Activated CD8-positive, alpha-beta memory T cell treated with anti-CD3 and anti-CD28 coated beads for 4 hours (primary cell): ENCODE results near the gene IGF1R.

Experiments used
- DNase-seq, 2 donors: peaks; one replicate each; pipeline ENCODE4 v3.0.0-alpha.2; 2020; ENCODE audit warnings: low read depth in 2 of 2

IGF1R gene

DNA sequence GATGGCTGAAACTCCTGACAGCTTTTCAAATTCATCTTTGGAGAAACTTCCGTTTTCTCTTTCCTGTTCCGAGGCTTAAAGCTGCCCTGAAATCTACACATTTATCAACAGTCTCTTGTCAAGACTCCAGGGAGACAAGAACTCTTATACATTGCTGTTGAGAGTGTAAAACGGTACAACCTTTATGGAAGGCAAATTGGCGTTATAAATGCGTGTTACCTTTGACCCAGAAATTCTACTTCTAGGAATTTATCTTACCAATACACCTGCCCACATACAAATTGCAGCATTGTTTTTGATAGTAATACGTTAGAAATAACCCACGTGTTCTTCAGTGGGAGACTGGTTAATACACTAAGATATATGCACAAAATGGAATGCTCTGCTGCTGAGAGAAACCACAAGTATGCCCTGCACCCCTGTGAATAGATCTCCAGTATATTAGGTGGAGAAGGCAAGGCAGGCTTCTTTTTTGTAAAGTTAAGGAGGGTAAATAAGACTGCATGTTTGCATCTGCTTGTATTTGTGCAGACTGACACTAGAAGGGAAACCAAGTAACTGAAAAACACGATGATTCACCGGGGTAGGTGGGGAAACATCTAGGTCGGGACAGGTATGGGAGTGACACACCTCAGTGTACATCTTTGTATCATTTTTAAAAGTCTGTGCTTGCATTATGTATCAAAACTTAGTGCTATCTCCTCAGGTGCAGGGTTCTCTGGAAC is 97.5 kb downstream of the IGF1R start:
- DNase-seq, result no peak

DNA sequence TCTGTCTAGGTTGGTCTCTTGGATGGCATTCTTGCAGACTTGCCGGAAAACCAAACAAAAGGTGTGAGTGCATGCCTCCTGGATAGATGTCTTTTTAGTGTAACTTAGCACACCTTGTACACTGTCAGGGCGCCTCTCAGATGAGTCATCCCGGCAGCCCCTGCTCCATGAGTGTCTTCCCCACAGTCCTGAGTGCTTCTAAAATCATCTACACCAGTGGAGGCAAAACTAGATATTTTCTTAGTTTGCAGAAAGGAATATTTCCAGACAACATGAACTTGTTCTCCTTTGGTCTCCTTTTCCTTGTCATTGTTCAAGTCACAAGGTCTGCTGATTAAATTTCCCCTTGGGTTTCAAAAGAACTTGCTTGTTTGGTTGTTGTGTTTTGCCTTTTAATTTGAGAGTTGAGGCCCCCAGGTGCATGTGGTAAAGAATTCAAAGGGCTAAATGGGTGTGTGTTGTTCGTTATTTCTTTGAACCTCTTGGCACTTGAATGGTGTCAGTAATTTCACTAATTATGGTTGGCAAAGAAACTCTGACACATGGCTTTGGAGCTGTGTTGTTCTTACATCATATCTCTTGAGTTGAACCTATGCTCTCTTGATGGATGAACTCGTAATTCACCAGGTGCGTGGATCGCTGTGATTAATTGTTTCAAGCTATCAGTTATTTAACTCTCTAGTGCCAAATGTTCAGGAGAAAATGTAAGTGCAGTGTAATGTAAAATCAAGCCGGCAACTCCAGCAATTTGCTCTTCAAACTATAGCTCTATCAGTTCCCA is 98.2 kb downstream of the IGF1R start:
- no peak for DNase-seq

DNA sequence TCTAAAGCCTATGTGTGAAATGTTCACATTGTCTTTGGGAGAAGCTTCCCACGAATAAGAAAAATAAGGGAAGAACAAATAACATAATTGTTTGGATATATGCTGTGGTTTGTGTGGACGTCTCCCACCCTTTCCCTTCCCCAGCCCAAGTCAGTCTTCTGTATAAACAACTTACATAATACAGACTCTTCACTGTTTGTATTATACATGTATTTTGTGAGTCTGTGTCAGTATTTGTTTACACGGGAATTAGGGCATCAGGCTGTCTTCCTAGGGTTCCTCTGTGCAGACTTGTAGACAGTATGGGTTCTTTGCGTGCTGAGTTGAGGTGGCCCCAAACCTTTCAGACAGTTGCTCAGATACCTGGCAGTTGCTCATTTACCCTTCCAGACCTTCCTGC is 103.4 kb downstream of the IGF1R start:
- DNase-seq, result no peak

DNA sequence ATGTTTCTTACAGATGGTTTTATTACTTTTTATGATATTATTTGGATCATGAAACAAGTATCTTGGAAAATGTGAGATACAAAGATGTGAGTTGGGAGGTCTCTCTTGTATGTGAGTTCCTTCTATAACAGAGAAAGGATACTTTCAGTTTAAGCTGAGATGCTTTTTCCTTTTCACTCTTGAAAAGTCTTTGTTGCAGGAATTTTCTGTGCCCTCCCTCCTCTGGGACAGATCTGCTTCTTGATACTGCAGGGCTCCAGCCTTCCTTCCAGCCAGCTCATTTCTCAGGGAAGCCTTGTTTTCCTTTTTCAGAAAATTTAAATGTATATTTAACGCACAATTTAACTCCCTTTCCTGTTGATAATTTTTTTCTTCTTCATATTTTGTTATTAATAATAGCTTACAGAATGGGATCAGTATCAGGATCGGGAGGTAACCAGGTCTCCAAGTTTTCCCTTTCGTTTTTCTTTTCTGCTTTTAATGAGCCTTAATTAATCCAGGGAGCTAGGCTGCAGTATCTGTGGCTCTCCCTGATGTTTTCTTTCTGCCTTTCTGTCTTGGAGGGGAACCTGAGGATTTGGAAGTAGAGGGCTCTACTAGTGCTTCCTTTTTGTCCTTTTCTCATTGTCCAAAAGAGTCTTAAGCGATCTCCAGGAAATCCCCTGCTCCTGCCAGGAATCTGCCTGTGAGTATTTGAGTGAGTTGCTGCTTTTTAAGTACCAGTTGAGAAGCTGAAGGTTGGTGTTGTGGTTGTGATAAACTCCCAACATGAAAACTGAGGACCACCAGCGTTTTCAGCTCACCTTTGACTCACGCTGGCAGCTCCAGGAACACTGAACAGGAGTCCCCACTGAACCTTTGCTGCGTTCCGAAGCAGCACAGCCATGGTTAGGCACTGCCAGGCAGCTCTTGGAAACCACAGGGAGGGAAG is 105.7 kb downstream of the IGF1R start:
- DNase-seq, result no peak

DNA sequence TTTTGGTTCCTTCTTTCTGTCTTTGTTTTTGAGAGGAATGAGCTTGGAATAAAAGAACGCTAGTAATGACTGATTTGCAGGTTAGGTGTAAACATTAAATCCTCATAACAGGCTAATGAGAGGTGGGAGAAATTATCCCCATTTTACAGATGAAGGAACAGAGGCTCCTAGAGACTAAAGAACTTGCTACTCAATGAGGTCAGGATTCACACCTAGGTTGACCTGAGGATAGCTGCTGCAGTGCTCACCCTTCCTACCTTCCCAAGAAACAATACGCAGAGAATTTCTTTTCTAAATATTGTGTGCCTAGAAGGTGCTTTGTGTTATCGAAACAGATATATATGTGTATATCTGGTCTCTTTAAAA is 106.3 kb downstream of the IGF1R start:
- DNase-seq, result no peak

DNA sequence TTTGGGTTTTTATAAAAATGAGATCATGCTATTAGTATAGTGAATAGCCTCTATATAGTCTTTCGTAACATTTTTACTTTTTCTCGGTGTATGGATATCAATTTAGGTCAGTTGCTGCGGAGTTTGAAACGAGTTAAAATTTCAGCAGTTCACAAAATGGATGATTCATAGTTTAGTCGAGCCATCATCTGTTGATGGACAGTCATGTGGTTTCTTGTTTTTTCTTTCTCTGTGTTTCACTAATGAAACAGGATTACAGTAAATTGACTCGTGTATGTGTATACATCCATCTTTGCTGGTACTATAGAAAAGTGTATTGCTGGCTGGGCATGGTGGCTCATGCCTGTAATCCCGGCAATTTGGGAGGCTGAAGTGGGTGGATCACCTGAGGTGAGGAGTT is 106.8 kb downstream of the IGF1R start:
- no peak for DNase-seq

DNA sequence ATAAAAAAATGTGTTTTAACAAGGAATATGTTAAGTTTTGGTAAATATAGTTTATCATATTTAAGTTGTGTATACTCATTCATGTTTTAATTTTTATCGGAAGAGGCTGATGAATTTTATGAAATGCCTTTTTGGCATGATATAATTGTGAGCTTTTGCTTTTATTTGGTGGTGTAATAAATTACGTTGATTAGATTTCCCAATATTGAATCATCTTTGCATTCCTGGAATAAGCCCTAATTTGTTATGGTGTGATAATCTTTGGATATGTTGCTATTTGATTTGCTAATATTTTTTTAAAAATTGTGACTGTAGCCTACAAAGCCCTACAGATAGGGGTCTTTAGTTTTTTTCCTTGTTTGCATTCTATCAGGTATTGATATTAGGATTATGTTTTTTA is 107.4 kb downstream of the IGF1R start:
- DNase-seq, result no peak

DNA sequence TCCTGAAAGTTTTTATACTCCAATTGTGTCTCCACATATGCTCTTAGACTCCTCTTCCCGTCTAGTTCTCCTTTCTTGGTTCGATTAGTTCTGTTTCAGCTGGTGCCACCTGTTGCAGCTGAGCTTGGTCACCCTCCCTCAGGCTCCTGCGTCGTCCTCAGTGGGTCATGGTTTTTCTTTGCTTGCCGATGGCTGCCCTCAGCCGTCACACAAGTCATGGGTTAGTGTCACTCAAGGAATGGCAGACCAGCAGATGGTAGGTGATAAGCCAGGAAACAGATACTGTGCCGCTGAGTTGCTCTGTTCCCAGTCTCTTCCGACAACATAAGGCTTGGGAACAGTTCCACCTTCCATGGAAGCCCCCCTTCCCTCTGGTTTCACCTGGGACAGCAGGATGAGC is 109.9 kb downstream of the IGF1R start:
- no peak for DNase-seq

DNA sequence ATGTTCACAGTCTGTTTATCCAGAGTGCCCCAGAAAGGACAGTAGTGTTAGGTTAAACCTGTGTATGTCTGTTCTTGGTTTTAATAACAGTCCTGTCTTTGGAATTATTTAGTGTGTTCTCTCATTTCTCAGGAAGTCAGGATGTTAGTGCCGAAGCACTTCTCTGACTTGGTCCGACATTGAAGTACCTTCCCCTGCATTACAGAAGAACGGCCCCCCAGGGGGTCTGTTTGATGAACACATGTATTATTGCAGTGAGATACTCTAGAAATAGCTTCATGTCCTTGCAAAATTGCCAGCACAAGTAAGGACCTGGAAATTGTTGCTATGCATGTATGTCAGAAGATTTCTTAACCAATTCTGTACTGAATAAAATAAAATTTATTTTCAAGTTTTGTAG is 110.9 kb downstream of the IGF1R start:
- no peak for DNase-seq

DNA sequence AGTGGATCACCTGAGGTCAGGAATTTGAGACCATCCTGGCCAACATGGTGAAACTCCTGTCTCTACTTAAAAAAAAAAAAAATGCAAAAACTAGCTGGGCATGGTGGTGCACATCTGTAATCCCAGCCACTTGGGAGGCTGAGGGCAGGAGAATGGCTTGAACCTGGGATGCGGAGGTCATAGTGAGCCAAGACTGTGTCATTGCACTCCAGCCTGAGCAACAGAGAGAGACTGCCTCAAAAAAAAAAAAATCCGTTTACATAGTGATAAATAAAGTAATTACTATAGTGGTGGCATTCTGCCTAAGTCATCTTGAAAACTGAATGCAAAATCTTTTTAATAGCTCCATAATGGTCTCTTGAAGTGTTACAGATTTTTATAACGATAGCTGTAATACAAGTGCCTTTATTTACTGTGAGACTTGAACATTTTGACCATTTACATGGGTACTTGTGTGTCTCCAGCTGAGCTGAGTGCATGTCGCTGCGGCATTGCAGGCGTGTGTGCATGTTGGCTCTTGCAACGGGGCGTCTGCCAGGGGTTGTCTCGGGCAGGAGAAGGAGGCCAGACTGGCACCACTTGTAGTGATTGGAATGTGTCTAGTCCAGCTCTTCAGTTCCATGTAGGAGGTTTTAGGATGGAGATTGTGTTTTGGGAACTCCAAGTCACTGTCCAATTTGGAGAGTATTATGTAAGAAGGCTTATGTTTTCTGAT is 111.9 kb downstream of the IGF1R start:
- DNase-seq, result no peak

DNA sequence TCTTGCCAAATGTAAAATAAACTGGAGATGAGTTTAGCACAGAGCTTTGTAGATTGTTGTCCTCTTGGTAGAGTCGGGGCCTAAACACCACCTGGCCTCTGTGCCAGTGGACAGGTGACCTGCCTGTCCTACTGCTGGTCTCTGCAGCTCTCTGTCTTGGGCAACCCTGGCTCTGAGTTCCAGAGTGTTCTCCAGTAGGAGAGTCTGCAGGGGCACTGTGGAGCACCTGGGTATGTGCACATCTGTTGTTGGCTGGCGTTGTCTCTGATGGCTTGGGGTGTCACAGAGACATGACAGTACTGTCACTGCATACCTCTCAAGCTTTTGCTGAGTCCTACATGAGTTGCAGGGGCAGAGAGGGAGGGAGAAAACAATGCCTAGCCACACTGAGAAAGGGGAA is 112.6 kb downstream of the IGF1R start:
- no peak for DNase-seq

DNA sequence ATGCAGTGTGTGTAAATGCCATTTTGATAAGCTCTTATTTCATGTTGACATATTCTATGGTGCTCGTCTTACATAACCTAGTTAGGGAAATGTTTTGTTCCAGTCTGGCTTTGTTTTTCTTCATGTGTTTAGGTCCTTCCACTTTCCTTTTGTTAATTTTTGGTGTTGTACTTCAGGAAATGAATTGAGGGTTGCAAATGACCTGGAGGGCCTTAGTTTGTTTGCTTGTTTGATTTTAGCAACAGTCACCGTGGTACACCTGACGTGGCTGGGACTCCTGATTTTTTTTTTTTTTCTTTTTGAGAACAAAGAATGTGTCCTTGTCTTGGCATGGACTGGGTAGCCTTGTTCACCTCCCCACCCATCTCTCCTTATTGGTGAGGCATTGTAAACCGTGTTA is 114.8 kb downstream of the IGF1R start:
- no peak for DNase-seq

DNA sequence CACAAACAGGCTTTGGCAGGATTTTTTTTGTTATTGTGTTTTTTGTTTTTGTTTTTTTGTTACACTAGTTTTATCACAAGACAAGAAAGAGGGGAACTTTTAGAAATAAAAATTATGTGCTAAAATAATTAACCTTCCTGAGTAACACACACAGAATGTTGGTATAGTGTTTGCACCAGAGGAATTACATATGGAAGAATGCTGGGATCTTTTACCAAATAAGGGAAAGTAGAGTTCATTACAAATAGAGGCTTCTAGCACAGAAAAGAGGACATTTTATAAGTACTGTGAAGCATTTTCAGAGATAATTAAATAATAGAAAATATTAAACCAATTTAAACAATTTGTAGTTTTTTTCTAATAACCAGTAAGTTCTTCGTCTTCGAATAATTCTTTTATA is 116.0 kb downstream of the IGF1R start:
- no peak for DNase-seq

DNA sequence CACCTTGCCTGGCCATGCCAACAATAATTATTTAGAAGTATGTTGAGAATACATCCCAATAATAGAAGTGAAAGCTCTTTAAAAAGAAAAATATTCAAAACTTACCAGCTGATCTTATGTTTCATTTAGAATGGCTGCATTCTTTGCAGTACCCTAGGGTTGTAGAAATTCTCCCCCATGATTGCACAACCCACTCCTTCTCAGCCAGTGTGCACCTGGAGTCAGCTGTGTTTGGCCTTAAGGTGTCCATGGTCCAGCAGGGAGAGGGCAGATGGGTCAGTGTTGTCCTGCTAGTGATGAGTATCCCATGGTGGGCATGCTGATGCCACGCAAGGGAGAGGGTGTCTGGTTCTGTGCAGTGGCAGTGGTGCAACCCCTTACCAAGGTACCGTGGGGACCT is 117.3 kb downstream of the IGF1R start:
- no peak for DNase-seq

DNA sequence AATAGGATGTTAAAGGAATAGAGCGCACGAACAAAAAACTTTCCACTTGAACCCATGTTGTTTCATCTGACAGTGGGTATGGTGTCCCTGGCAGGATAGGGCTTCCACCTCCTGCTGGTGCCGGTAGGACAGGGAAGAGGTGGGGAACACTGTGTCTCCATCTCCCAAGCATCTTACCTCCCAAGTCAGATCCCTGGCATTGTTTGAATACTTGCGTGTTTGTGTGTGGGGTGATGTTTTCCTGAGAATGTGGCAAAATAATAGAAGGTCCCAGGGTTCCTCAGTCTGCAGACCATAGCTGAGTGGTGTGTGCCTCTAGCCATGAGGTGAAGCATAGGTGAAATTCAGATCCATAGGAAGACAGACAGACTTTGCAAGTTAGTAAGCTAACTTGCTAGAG is 119.4 kb downstream of the IGF1R start:
- no peak for DNase-seq

DNA sequence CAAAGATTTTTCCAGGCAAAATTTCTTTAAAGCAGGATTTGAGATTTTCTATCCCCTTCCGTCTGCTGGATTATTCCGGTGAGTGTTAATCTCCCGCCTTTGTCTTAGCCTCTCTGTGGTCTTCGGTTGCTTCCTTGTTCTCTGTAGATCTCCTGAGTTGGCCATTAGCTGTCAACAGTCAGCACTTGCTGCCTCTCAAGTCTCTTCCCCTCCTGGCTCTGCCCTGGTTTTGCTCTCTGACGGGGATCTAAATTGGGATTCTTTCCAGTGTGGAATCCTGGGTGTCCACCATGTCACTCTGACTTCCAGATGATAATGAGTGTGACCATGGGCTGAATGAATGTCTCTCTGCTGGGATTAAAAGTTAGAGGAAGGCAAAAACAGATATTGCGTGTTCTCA is 121.5 kb downstream of the IGF1R start:
- DNase-seq, result no peak

DNA sequence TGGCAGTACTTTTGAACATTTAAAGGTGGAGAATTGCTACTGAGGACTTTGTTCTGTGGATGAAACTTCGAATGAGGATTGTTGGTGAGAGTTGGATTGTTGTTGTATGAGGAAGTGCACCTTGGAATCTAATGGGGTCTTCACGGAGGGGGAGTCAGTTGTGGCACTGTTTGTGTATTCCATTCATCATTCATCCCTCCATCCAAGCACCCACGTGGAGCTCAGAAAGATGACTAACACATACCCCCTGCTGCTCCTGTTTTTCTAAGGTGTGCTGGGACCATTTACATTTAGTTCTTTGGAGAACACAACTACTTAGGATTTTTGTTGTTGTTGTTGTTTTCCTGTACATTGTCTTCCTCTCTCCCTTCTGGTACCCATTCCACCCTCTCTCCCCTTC is 122.6 kb downstream of the IGF1R start:
- DNase-seq, result no peak

DNA sequence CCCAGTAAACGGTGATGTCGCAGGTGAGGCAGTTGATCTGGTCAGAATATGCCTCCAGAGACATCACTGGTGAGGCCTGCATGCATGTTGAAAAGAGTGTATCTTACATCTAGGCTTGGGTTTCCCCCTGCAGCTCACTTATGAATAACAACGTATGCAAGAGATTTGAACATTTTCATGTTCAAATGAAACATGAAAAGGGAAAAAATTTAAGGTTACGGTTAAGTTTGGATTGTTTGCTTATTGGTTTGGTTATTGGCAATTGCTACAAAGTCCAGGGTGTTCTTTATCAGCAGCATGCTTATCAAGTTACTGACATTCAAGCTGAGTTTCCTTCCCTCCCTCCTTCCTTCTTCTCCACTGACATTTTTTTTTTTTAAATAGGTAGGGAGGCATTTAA is 123.2 kb downstream of the IGF1R start:
- DNase-seq, result no peak

DNA sequence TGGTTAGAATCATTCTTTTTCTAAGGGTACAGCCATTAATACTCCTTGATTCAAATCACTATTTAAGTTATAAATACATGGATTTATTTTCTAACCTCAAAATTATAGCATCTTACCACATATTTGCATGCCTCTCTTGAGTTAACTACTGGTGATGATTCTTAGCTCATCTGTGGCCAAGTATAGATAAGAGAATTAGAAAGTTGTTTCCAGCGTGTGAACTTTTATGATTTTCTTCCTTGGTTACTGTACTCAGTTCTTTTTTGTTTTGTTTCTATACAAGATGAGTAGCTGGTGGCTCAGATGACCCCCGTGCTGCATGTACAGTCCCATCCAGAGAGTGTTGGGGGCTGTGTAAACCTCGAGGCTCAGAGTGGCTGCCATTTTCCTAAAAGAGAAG is 124.6 kb downstream of the IGF1R start:
- no peak for DNase-seq

DNA sequence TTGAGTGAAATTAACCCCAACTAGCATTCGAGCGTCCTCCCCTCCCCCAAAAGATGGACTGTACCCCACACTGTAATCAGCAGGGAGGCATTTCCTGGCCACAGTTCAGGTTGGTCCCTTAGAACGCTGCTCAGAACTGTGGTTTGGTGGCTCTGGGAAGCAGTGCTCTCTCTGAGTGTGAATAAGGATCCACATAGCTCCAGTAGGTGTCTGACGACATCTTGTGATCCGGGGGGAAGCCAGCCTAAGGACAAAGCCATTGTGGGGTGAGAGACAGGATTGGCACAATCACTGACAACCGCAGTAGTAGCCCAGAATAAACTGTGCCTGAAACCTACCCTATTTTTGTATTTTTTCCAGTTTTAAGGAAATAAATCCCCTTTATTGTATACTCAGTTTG is 125.3 kb downstream of the IGF1R start:
- DNase-seq, result no peak

DNA sequence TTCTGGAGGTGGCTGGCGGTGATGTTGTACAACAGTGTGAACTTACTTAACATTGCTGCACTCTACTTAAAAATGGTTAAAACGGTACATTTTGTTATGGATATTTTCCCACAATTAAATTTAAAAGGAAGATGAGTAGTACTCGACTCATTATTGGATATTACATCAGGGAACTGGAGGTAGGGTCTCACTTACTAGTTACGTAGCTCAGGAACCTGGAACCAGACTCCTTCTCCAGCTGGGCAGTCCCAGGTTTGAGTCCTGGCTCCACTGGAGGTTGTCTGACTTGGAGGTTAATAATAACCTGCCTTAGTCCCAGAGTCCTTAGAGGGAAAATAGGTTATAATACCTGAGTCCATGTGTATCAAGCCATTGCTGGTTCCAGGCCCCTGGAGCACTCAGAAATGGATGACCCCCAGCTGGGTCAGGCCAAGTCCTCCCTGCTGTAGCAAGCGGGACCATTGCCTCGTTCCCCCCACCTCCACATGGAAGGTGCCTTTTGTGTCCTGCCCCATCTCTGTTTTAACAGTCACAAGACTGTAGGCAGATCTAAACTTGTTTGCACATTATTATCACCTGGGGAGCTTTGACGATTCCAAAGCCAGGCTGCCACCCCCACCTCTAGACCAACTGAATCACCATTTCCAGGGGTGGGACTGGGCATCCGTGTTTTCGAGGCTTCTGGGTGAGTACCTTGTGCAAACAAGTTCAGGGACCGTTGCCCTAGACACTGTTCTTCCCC is 126.6 kb downstream of the IGF1R start:
- DNase-seq, result no peak
